Fibroblast of skin of right biceps (primary cell): ENCODE data around the gene NRP1.
"Not testable (repeated sequence)": the region's sequence is repeated elsewhere in the genome, so short reads cannot be mapped to it uniquely, and the experiment has no call there.

Experiments
- DNase-seq: peaks from one replicate; pipeline ENCODE4 v3.0.0-alpha.2; 2013

NRP1 gene

GRCh38 chr10:33315891-33316290, 18.6 kb downstream of the NRP1 start:
- DNase-seq = no peak

DNA sequence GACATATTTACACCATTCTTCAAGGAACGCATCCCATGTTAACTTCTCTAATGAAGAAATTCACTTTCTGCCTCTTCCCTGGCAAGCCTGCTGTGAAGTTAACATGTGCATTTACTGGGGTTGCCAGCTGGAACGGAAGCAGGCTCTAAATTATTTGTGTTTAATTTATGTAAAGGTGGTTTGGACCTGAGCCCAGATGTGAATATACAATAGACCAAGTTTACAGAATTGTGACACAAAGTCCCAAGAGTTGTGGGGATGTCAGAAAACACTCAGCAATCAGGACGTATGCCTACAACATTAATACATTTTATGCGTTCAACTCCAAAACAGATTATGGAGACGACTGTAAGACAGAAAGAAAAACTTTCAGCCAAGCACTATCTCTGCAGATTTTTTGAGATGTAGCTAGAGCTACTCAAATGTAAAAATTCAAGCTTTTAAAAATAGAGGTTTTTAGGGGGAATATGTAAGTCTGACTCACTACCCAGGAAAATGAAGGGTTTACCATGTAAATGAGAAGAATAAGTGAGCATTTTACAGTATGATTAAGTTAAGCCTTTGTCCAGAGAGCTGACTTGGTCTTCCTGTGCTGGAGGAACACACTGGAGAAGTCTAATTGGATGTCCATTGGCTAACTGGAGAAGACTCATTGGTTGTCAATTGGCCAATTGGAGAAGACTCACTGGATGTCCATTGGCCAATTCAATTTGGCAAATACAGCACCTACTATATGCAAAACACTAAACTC, 19.5 kb downstream of the NRP1 start:
- peak; percentile 63 for DNase-seq

DNA sequence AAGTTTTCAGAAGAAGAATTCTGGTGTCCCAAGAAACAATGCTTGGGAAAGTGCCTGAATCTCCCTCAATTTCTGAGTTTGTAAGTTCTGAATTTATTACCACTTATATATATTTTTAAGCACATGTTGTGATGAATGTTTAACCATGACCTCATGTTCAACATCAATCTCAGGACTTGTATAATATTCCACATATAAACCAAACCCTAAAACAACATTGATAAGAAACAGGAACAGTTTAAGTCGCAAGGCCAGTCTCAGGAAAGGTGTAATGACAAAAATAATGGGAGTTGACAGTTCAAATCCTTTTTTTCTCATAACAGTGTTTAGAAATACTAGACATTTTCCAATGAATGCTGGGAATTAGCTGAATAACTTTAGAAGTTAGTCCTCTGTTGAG, 22.8 kb downstream of the NRP1 start:
- no peak for DNase-seq

- no peak for DNase-seq
Measured at GRCh38 chr10:33310853-33311252, 23.6 kb downstream of the NRP1 start.

GRCh38 chr10:33309406-33309805, 25.1 kb downstream of the NRP1 start:
- no peak for DNase-seq

DNA sequence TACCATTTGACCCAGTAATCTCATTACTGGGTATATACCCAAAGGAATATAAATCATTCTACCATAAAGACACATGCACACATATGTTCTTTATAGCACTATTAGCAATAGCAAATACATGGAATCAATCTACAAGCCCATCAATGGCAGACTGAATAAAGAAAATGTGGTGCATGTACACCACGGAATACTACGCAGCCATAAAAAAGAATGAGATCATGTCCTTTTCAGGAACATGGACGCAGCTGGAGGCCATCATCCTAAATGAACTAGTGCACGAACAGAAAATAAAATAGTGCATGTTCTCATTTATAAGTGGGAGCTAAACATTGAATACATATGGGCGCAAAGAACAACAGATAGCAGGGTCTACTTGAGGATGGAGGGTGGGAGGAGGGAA, 26.6 kb downstream of the NRP1 start:
- DNase-seq = no peak

DNA sequence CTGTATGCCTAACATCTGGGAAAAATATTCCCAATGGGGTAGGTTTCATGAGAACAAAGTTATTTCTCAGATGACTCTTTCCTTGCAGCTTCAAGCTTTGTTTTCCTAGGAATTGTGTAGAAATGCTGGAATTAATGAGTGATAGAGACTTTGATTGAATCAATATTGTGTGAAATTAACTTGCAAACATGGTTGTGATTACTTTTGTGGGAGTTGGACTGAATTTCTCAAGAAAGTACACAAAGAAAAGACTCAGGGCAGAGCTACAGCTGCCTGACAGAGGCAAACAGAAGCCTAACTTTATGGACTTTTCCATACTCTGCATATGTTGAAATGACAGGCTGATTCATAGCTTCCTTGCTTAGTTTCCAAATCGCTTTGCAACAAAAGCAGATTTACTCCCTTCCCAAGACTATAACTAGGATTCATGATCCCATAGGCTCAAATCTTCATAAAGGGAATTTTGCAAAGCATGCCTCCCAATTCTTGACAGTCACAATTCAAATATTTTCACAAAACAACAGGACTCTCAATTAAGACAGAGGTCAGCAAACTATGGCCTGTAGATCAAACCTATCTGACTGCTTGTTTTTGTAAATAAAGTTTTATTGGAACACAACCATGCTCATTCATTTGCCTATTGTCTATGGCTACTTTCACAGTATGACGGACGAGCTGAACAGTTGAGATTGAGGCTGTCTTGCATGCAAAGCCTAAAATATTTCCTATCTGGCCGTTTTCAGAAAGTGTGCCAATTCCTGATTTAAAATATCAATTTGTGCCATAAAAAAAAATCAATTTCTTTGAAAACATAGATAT, 27.6 kb downstream of the NRP1 start:
- peak; percentile 75 for DNase-seq

DNA sequence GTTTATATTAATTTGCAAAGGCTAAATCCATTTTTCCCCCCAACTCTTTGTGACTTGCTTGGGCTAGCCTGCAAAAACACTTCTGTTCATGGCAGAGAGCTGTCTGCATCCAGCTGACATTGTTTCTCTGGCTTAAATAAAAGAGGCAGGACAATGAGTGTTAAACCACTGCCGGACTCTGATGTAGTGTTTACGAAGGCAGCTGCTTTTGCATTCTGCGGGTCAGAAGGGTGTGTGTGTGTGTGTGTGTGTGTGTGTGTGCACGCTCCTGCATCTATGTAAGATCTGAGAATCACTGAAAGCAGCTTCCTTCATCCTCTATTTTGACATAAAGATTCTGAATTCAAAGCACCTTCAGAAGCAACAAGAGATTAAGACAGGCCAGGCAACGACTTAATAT, 28.3 kb downstream of the NRP1 start:
- no peak for DNase-seq

DNA sequence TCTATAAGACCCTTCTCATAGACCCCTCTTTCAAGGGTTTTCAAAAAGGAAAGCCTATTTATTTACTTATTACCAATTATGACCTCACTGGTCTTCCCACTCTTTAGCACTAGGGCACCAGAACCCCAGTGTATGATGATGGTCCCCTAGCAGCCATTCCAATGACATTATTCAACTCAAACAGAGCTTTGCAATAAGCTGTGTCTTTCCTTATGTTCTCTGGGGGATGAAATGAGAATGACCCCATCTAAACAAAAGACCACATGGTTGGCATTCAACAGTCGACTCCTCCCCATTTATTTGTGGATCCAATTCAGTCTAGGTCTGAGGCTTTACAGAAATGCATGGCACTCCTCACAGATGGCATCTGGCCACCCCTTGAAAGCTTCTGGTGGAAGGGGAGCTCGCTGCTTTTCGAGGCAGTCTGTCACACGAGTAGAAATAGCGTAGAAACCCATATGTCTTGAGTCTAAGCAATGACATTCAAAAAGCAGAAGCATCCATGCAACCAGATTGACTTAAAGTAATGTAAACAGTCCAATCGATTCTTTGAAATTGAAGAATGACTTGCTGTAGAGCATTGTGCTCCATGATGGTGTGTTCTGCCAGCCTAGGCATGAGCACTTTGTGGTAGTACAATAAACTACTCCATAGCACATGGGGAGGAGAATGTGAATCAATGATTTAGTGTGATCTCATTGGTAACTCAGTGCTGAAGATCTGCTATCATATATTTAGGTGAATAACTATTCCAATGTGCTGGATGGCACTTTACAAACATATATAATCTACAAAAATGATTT, 29.8 kb downstream of the NRP1 start:
- DNase-seq = no peak

DNA sequence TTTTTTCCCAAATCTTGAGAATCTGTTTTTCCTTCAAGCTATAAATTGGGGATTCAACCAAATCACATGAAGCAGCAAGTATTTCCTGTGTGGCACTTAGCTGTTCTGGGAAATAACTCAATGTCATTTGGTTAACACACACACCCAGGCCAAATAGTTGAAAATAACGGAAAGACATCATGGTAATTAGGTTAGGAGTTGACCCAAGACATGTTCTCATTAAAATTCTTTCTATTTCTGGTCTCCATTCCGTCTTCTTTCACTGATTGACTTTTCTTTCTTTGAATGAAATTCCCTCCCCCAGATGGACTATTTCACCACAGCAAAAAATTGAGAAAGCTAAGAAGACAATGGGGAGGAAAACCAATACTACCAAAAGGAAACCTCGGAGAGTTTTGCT, 30.5 kb downstream of the NRP1 start:
- peak; percentile 41 for DNase-seq

- no peak for DNase-seq
Measured at GRCh38 chr10:33302208-33302829, 32.1 kb downstream of the NRP1 start.

DNA sequence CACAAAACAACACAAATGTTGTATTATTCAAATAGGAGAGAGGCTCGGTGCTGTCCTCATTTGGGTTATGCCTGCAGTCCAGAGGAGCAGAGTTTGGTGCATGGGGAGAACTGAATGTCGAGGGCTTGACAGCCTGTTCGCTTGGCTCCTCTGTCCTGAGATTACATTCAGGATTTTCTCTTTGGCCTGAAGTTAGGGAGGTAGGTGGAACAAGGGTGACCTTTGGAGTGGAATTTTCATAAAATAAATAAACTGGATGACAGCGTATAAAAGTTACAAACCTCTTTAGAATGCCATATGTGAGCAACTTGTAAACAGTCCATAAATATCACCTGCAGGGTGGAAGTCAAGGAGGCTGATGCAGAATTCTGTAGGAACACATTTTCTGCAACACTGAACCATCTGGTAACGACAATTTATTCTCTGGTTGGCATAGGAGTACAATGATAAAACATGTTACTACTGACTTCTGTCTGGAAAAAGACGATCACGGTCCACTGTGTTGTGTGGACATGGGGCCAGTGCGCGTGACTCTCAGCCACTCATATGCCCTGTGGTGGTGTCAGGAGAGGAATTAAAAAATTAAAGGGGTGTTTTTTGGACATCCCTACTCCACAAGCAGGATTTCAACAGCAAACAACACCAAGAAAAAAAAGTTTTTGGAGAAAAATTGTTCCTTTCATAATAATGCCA, 33.2 kb downstream of the NRP1 start:
- no peak for DNase-seq

- not testable (repeated sequence) for DNase-seq
Measured at GRCh38 chr10:33300544-33300943, 33.9 kb downstream of the NRP1 start.

- DNase-seq = no peak
Measured at GRCh38 chr10:33298893-33299292, 35.6 kb downstream of the NRP1 start.

DNA sequence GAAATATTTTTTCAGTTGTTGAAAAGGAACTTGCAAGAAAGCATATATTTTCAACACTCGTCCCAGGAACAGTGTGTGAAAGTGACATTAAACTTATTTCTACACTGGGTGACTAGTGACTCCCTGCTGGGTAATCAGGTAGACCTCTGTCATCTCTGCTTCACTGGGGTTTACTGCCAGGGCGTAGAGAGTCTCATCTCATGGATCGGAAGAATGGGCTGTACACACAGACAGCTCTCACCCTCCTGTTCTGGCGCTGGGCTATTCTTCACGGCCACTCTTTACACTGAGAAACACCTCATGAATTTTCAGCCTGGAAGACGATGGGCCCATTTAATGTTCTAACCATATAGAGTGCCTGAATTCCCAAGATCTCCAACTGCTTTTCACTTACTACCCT, 36.4 kb downstream of the NRP1 start:
- DNase-seq = no peak

- peak; percentile 82 for DNase-seq
Measured at GRCh38 chr10:33295851-33296250, 38.6 kb downstream of the NRP1 start.

DNA sequence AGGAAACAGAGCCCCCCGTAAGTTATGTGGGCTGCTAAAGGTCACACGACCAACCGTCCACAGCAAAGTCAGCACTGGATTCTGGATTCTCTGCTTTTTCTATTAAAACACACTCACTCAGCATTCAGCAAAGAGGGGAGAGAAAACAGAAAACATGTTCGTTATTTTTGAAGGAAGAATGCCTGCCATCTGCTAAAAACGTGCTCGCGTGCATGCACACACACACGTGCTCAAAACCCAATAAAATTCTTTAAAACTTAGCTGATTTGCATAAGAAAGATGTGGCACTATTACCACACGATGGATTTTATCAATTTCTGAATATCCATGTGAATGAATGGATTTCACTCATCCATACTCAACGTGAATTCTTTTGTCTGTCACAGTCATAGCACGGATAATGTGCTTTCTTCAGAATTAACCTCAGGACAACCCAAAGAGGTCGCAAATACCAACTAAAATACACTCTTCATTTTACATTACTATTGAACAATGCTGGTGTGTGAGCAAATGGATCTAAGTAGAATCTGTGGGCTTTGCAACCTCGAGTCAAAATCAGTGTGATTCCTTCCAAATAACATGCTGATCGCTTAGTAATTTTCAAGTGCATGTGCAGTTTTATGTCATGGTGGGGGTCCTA, 40.8 kb downstream of the NRP1 start:
- no peak for DNase-seq

DNA sequence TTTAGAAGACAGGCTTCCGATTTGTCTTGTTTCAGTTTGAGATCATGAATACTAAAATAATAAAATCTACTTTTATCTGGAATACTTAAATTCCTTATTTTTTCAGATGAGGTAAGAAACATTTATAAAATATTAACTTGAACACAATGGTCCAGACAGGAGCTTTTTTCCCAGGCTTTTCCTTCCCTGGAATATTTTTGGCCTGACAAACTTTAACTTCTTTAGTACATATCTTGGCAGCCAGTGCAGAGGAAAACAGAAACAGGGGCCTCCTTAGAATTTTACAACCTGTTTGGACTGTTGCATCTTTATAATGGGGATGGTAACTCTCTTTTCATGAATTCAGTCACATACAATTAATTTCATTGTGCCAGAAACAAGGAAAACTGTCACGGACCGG, 41.4 kb downstream of the NRP1 start:
- no peak for DNase-seq

- DNase-seq = peak; percentile 92
Measured at GRCh38 chr10:33291053-33291592, 43.3 kb downstream of the NRP1 start.

GRCh38 chr10:33290321-33291052, 44.0 kb downstream of the NRP1 start:
- DNase-seq = no peak

GRCh38 chr10:33289776-33290175, 44.7 kb downstream of the NRP1 start:
- DNase-seq = no peak
